HG03025 (cell line): ENCODE measurements around the gene INPP5A.
"Not testable (repeated sequence)": the region's sequence is repeated elsewhere in the genome, so short reads cannot be mapped to it uniquely, and the experiment has no call there.

Experiments
- ATAC-seq: cut with Tn5 transposase; IDR thresholded peaks from one replicate; pipeline ENCODE4 v1.9.1; 2021; ENCODE audit warnings: mild to moderate bottlenecking, moderate library complexity; ENCODE audit not compliant: unreplicated experiment, low FRiP score

INPP5A gene

GRCh38 chr10:132666705-132667341, 129.2 kb downstream of the INPP5A start:
- ATAC-seq: no peak

GRCh38 chr10:132667342-132668047, 129.9 kb downstream of the INPP5A start:
- no peak for ATAC-seq

GRCh38 chr10:132668048-132668394, 130.4 kb downstream of the INPP5A start:
- ATAC-seq: no peak

DNA sequence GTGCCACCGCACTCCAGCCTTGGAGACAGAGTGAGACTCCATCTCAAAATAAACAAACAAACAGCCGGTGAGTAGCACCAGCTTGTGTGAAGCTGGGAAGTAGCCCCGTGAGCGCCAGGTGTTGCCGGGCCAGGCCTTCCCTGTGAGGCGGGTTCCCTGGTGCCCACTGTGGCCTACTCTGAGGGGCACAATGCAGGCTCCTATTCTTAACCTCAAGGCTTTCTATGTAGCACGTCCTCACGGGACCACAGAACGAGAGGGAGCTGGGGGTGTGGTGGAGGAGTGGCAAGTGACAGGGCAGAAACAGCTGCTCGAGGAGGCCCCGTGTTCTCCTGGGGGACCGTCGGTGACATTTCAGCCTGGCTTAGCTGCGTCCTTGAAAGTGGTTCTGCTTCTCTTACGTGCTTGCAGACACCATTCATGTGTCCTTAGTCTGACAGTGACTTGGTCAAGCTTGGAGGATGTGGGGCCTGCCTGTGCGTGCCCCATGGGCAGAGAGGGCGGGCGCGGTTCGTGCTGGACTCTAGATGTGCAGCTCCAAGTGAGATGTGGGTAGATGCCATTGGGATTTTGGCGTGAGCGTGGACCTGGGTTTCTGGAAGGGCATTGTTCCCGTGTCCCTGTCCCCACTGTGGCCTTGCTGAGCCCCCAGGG, 131.7 kb downstream of the INPP5A start:
- no peak for ATAC-seq

DNA sequence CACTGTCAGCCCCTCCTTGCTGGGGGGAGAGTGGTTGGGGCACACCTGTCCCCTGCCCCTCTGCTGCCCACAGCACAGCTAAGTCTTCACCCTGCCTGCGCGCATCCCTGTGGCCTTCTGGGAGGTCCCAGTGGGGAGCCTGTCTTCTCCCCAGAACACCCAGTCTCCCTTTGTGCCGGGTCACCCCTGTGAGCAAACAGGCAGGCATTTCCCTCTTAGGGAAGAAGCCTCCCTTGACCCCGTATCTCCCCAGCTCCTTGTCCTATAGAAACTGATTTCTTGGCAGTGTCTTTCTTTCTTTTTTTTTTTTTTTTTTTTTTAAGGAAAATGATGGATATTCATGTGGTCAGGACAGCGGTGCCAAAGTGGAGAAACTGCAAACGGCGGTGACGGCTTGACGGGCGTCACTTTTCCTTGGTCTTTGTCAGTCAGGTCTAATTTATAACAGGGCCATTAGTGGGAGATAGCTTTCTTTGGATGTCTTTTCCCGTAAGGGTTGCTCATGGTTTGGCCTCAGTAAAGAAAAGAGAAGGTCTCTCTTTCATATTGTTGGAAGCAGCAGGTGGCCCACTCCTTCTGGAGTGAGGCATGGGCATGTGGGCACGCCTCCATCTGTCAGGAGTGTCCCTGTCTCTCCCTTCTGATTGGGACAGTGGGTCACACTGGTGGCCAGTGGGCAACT, 133.1 kb downstream of the INPP5A start:
- ATAC-seq: no peak

GRCh38 chr10:132671228-132672154, 133.9 kb downstream of the INPP5A start:
- ATAC-seq: no peak

GRCh38 chr10:132673746-132674145, 136.2 kb downstream of the INPP5A start:
- ATAC-seq: not testable (repeated sequence)

DNA sequence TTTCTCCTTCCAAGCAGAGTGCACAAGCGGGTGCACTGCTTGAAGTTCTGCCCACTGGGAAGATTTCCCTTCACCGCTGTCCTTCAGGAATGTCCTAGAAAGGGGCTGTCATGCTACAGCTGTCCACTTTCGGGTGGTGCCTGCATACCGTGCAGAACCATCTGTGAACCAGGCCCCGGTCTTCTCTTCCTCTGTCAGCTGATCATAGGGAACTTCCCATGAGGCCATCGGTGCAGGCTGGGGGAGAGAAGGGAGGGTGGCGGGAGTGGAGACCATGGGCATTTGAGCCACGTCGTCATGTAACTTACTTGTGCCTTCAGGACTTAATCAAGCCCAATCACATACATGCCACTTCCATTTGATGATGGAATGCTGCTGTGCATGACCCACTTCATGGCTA, 136.7 kb downstream of the INPP5A start:
- no peak for ATAC-seq

DNA sequence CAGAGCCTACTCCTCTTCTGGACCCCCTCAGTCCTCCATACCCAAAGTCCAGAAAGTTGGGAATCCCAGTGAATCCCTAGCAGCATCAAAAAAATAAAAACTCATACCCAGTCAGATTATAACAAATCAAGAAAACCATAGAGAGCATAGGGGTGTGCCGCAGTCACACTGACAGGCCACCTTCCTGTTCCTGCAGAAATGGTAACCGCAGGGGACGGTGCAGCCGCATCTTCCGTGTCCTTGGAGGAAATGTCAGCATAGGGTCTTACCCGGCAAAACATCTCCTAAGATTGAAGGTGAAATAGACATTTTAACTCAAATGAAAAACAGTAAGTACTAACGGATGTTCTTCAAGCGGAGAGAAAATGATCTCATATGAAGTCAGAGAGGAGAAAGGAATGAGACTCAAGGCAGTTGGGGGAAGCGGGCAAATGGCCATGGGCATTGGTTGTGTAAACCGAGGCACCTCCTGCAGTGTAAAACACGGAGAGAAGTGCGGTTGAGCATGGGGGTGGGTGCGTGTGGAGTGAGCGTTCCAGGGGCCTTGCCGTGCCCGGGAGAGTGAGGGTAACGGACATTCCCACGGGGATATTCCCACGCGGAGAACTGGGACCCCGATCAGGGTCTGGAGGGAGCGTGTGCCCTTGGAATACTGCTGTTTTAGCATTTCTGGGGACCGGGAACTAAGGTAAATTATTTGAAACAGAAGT, 137.6 kb downstream of the INPP5A start:
- ATAC-seq: no peak

DNA sequence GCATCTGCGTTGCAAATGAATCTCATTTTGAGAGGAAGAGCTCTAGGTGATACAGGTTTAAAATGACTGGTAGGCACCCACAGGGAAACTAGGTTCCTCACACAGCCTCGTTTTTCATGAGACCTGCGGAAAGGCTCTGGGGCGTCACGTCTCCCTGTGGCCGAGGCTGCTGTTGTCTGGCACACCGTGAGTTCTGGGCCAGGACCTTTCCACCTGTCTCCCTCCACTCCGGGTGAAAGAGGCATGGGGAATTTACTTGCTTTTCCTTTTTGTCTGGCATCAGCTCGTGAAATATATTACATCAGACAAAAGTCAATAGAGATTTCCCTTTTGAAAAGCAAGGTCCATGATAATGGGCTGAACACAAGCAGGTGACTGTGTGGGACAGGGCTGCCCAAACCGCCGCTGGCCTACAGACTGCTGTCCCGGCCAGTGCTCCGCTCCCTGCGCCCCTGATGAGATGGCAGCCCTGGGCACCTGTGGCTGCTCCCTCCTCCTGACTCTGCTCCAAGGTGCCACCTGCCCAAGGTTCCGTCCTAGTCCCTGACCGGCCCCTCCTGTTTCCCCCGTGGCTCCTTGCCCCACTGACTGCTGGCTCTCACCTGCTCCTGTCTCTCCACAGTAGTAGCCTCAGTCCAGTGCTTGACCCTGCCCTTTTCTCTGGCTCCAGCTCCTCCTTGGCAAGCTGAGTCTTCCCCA, 138.8 kb downstream of the INPP5A start:
- ATAC-seq: no peak

- no peak for ATAC-seq
Observed at GRCh38 chr10:132677096-132677472, 139.5 kb downstream of the INPP5A start.

DNA sequence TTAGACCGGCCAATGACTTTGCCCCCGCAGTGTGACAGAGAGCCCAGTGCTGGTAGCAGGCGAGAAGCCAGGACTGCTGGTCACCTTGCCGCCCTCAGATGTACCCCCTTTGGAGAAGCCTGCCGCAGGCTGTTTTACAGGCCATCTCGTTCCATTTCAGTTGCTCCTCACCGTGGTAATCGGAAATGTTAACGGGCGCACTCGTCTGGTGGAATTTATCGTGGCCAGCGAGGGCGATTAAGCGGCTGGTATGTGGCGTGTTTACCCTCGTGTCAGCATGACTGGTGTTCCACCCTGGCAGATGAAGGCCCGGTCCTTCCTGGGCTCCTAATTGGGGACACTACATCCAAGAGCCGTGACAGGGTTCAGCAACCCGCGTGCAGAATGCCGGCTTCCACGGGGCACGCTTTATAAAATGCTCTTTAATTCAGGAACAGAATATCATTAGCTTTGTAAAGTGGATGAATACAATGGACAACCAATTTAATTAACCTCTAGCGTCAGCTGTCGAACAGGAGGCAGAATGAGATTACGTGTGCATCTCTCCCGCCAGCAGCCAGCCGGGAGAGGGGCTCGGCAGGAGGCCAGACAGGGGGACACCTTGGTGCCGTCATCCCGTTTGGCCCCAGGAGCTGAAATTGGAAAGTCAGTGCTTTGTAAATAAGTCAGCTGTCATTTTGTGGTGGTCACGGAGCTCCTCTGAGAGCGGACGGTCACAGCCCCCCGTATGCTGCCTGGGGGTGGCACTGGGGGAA, 140.1 kb downstream of the INPP5A start:
- no peak for ATAC-seq

- ATAC-seq: no peak
Observed at GRCh38 chr10:132678436-132679216, 141.0 kb downstream of the INPP5A start.

GRCh38 chr10:132679217-132679595, 141.6 kb downstream of the INPP5A start:
- ATAC-seq: no peak

DNA sequence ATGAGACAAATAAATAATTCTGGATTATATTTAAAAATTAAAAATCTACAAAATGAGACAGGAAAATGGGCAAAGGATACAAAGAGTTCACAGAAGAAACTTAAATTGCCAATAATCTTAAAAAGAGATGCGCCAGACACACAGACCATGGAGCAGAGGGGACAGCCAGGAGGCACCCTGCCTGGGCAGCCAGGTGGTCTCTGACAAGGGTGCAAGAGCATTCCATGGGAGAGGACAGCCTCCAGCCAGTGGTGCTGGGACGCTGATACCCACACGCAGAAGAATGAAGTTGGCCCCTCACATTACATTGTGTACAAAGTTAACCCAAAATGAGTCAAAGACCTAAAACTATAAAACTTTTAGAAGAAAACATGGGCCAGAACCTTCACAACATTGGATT, 142.1 kb downstream of the INPP5A start:
- no peak for ATAC-seq

- ATAC-seq: not testable (repeated sequence)
Observed at GRCh38 chr10:132680741-132681140, 143.2 kb downstream of the INPP5A start.

GRCh38 chr10:132681858-132682755, 144.5 kb downstream of the INPP5A start:
- no peak for ATAC-seq
